Endothelial cell of umbilical vein (primary cell): ENCODE measurements around the gene MTR. TPM values are rescaled to one million over a fixed set of nuclear protein-coding genes. Genes with fewer than 3 reads are reported as not detected.

ENCODE experiments used
- BruUV-seq: library from RNA; stranded (reverse); fragments of 400-500 nt; replicated peaks from 2 replicates; lab custom pipeline; 2021; lab: Mats Ljungman, UMichigan
- CTCF ChIA-PET: fragments of 300-600, 350-600 bp; sonication (Branson Sonifier 250); formaldehyde crosslinking; loops from one replicate; lab custom pipeline; 2021; ENCODE audit warnings: antibody characterized with exemption, inconsistent platforms; lab: Charles Lee
- POLR2A ChIA-PET: fragments of 300-600, 350-600 bp; sonication (Branson Sonifier 250); formaldehyde crosslinking; loops from one replicate; lab custom pipeline; 2021; ENCODE audit warnings: antibody characterized with exemption, inconsistent platforms; lab: Charles Lee
- DNase-seq: peaks from one replicate; pipeline ENCODE4 v3.0.0-alpha.2; 2011; ENCODE audit warnings: low read depth, low spot score
- FAIRE-seq: peaks from 2 replicates; lab custom pipeline; 2011; peaks lifted over from hg19 to GRCh38; lab: Jason Lieb, UNC
- H2AFZ ChIP-seq: 2 replicates; pipeline ENCODE4 v1.6.0; 2012; ENCODE audit warnings: low read depth, low read length, control low read depth, inconsistent platforms
- H3K27ac ChIP-seq: 2 replicates; pipeline ENCODE4 v1.5.1; 2011; ENCODE audit warnings: low read depth, mild to moderate bottlenecking, control low read depth, low read length, moderate library complexity; ENCODE audit not compliant: insufficient read depth
- H3K27me3 ChIP-seq, 2 experiments: 2 replicates each; pipeline versions ENCODE4 v1.6.0 to v1.6.1; 2011; ENCODE audit warnings: low read length in 2 of 2, mixed read lengths in 1 of 2; ENCODE audit not compliant: control insufficient read depth in 2 of 2, insufficient read depth in 2 of 2
- H3K36me3 ChIP-seq, 2 experiments: 2 replicates in 1 of 2; 3 replicates in 1 of 2; pipeline ENCODE4 v1.5.1; 2011; ENCODE audit warnings: low read length in 2 of 2, mild to moderate bottlenecking in 1 of 2, moderate library complexity in 1 of 2; ENCODE audit not compliant: control insufficient read depth in 2 of 2, insufficient read depth in 2 of 2; ENCODE audit errors: extremely low read depth in 1 of 2
- H3K4me1 ChIP-seq: 3 replicates; pipeline ENCODE4 v1.5.1; 2011; ENCODE audit warnings: mild to moderate bottlenecking, low read length; ENCODE audit not compliant: control insufficient read depth, insufficient read depth; ENCODE audit errors: extremely low read depth
- H3K4me2 ChIP-seq: 2 replicates; pipeline ENCODE4 v1.6.1; 2011; ENCODE audit warnings: low read length, control low read depth, mixed read lengths; ENCODE audit not compliant: insufficient read depth
- H3K4me3 ChIP-seq, 3 experiments: fragments of 200-600 bp in 1 of 3; sonication (generic), shearing (Covaris generic) in 1 of 3; replicated peaks in 1 of 3; 2 replicates each; pipeline ENCODE4 v1.5.1; 2011 to 2016; ENCODE audit warnings: control low read depth in 3 of 3, low read length in 3 of 3, mild to moderate bottlenecking in 2 of 3, inconsistent platforms in 1 of 3, low read depth in 1 of 3, moderate library complexity in 1 of 3; ENCODE audit not compliant: insufficient read depth in 1 of 3
- H3K79me2 ChIP-seq: 2 replicates; pipeline ENCODE4 v1.6.0; 2012; ENCODE audit warnings: low read length, inconsistent platforms; ENCODE audit not compliant: control insufficient read depth, insufficient read depth
- H3K9ac ChIP-seq: replicated peaks from 2 replicates; pipeline ENCODE3; 2011; ENCODE audit warnings: low read length, control low read depth; ENCODE audit not compliant: insufficient read depth; ENCODE audit errors: extremely low read depth
- H3K9me1 ChIP-seq: replicated peaks from 3 replicates; pipeline ENCODE4 v1.6.0; 2011; ENCODE audit warnings: mild to moderate bottlenecking, low read length; ENCODE audit not compliant: control insufficient read depth, insufficient read depth; ENCODE audit errors: extremely low read depth
- H3K9me3 ChIP-seq: replicated peaks from 2 replicates; pipeline ENCODE4 v1.5.1; 2012; ENCODE audit warnings: low read length, inconsistent platforms; ENCODE audit not compliant: control insufficient read depth, insufficient read depth
- H4K20me1 ChIP-seq: replicated peaks from 2 replicates; pipeline ENCODE3; 2011; ENCODE audit warnings: mild to moderate bottlenecking, low read length; ENCODE audit not compliant: control insufficient read depth, insufficient read depth; ENCODE audit errors: extremely low read depth
- EZH2 ChIP-seq: IDR thresholded peaks from 2 replicates; pipeline ENCODE4 v1.6.1; 2012; ENCODE audit warnings: borderline replicate concordance, low read depth, mild to moderate bottlenecking, moderate library complexity, low read length, inconsistent platforms; ENCODE audit not compliant: severe bottlenecking
- FOS ChIP-seq: IDR thresholded peaks from 2 replicates; pipeline ENCODE4 v1.6.1; 2011; ENCODE audit warnings: mild to moderate bottlenecking, low read length, moderate library complexity, borderline replicate concordance; ENCODE audit not compliant: insufficient read depth
- GATA2 ChIP-seq: IDR thresholded peaks from 2 replicates; pipeline ENCODE4 v1.7.0; 2011; ENCODE audit warnings: low read depth, mild to moderate bottlenecking, moderate library complexity, mixed read lengths, low read length; ENCODE audit not compliant: insufficient read length, insufficient read depth
- JUN ChIP-seq: IDR thresholded peaks from 2 replicates; pipeline ENCODE4 v1.6.1; 2011; ENCODE audit warnings: borderline replicate concordance, low read depth; ENCODE audit not compliant: insufficient read length, insufficient read depth
- MAX ChIP-seq: IDR thresholded peaks from 2 replicates; pipeline ENCODE4 v1.6.1; 2011; ENCODE audit not compliant: insufficient read depth, insufficient read length
- MYC ChIP-seq: IDR thresholded peaks from one replicate; pipeline ENCODE4 v1.6.1; 2011; ENCODE audit warnings: mild to moderate bottlenecking, low read depth, low read length
- POLR2A ChIP-seq: IDR thresholded peaks from 2 replicates; pipeline ENCODE4 v1.6.1; 2012; ENCODE audit warnings: low read depth, mild to moderate bottlenecking, control low read depth, low read length
- POLR2AphosphoS5 ChIP-seq: IDR thresholded peaks from 2 replicates; pipeline ENCODE4 v1.6.1; 2012; ENCODE audit warnings: low read depth, mild to moderate bottlenecking, control low read depth, low read length, moderate library complexity; ENCODE audit not compliant: insufficient read depth
- dilution Hi-C: fragments of 300-500 bp; cut with MboI; formaldehyde crosslinking; loops from one replicate; pipeline ENCODE4 v1.15.0; 2019; ENCODE audit warnings: low sequenced_read_pairs; ENCODE audit not compliant: extremely low pct_ligation_motif_present
- intact Hi-C: fragments of 100-400 bp; cut with micrococcal nuclease; formaldehyde crosslinking; loops from one replicate; pipeline ENCODE4 v1.10.0; 2022
- polyA plus RNA-seq, 4 experiments: library from polyadenylated mRNA; depleted of rRNA in 3 of 4; stranded (reverse) in 3 of 4; unstranded in 1 of 4; fragments of >200 nt; gene quantifications; 2 replicates each; pipeline versions ENCODE4 v1.2.1 to v1.2.3, GENCODE V29; 2011 to 2012; ENCODE audit warnings: missing spikeins in 1 of 4
- total RNA-seq: library from RNA; stranded (reverse); gene quantifications from 2 replicates; pipeline ENCODE4 v1.2.3, GENCODE V29; 2021
- TF ChIP-seq, protein P1 (sequence below), 2 donors: IDR thresholded peaks; 1 replicate in 1 of 2; 2 replicates in 1 of 2; pipeline ENCODE4 v1.5.1; 2011; ENCODE audit warnings: low read length in 2 of 2, mild to moderate bottlenecking in 2 of 2, moderate library complexity in 2 of 2, control low read depth in 1 of 2, inconsistent platforms in 1 of 2, low read depth in 1 of 2; ENCODE audit not compliant: insufficient read depth in 1 of 2; ENCODE audit errors: extremely low read depth in 1 of 2

Gene MTR
- total and polyA plus RNA-seq, 2 donors (not counting 3 experiments of a cell fraction or from before 2014, with no cell fraction given), result 6.7 to 45.2 TPM

- dilution Hi-C loops, result no loop called here
- no TSS peak for BruUV-seq
- DNase-seq (no peak), FAIRE-seq (no peak)
- Histone ChIP-seq H3K9me3 (no peaks in the 10 kb centered on the region), H3K36me3 (no peaks in the 10 kb centered on the region), H3K27me3 (no peaks in the 10 kb centered on the region), H3K27ac (no peak overlapping the region), H3K4me2 (no peak overlapping the region), H3K4me1 (no peaks in the 10 kb centered on the region), H4K20me1 (no peaks in the 10 kb centered on the region), H2AFZ (no peak overlapping the region), H3K4me3 (no peak overlapping the region), H3K9ac (no peak overlapping the region), H3K9me1 (no peaks in the 10 kb centered on the region), H3K79me2 (no peaks in the 10 kb centered on the region)
- POLR2A ChIA-PET, result no interaction called here
- TF ChIP-seq JUN (no peak), FOS (no peak), MAX (no peak), GATA2 (no peak), POLR2AphosphoS5 (no peak), MYC (no peak), POLR2A (no peak), EZH2 (no peak)
- TF ChIP-seq, protein P1, sequence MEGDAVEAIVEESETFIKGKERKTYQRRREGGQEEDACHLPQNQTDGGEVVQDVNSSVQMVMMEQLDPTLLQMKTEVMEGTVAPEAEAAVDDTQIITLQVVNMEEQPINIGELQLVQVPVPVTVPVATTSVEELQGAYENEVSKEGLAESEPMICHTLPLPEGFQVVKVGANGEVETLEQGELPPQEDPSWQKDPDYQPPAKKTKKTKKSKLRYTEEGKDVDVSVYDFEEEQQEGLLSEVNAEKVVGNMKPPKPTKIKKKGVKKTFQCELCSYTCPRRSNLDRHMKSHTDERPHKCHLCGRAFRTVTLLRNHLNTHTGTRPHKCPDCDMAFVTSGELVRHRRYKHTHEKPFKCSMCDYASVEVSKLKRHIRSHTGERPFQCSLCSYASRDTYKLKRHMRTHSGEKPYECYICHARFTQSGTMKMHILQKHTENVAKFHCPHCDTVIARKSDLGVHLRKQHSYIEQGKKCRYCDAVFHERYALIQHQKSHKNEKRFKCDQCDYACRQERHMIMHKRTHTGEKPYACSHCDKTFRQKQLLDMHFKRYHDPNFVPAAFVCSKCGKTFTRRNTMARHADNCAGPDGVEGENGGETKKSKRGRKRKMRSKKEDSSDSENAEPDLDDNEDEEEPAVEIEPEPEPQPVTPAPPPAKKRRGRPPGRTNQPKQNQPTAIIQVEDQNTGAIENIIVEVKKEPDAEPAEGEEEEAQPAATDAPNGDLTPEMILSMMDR (IDR thresholded peaks at IDR 0.05; ENCODE audit: extremely low read depth in 1 of 2, insufficient read depth in 1 of 2, low read depth in 1 of 2, low read length in 2 of 2), result no peak
- CTCF ChIA-PET, result no interaction called here
- intact Hi-C loops, result no loop called here
Observed at GRCh38 chr1:236914375-236914774, 119.3 kb downstream of the MTR start.
